ENCODE results near the gene SFTPA2.
"Not testable (repeated sequence)": the region's sequence is repeated elsewhere in the genome, so short reads cannot be mapped to it uniquely, and the experiment has no call there.

Gene SFTPA2

DNA sequence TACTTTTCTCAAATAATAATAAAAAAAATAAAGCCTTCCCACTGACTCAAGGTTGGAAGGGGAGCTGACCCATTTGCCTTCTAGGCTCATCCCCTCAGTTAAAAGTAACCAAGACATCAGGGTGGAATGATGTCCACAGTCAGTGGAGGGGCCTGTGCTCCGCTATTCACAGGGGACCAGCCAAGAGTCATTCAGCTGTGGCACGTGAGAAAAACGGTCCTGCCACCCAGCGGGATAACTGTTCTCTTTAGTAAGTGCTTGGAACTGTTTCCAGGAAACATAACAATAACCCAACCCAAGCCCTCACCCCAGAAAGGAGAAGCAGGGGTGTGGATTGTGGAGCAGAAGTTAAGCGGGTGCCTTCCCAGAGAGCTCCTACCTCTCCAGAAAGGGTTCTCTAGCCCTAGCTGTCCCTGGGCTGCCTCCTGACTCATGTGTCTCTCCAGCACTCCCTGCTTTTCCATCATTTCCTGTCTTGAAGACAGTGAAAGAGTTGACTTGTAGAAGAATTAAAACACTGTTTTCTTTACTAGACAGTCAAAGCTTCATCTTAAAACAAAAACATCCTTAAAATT, 50.2 kb downstream of the SFTPA2 start:
- not testable (repeated sequence) for H3K9ac ChIP-seq (ENCODE audit: low read length in 2 of 2); H3K36me3 ChIP-seq (ENCODE audit: control insufficient read depth in 2 of 2, insufficient read depth in 2 of 2, low read length in 2 of 2)

DNA sequence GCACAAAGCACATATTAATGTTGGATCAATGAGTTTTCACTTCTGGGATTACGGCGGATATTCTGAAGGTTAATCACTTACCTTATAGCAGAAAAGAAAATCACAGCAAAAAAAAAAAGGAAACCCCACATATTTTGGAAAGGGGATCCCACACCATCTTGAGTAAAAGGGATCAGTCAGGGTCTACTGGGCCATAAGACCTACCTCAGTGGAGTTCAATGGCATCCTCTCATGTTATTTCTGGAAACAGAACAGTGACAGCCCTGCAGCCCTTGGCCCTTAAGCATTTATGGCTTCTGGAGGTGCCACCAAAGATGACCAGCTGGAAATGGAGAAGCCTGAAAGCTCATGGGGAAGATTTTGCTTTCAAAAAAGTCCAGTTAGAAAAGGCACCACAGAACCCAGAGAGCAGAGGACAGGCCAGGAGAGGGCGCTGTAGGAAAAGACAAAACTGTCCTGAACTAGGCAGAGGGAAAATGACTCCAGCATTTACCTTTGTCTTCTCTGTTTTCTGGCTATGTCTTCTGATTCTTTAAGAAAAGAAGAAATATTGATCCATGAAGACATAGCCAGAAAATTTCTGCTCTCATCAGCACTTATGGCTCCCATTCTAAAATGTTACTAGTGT, 50.8 kb downstream of the SFTPA2 start:
- H3K36me3 ChIP-seq (ENCODE audit: control insufficient read depth in 2 of 2, insufficient read depth in 2 of 2, low read length in 2 of 2); H3K9ac ChIP-seq (ENCODE audit: low read length in 2 of 2); H3K27ac ChIP-seq (ENCODE audit: low read length); H3K9me3 ChIP-seq (ENCODE audit: control insufficient read depth in 2 of 2, low read length in 2 of 2); H3K4me1 ChIP-seq (ENCODE audit: control insufficient read depth, insufficient read depth, low read length); H3K27me3 ChIP-seq (ENCODE audit: control insufficient read depth in 1 of 2, insufficient read depth in 2 of 2, low read length in 2 of 2); H3K4me3 ChIP-seq (ENCODE audit: low read length in 2 of 2): not testable (repeated sequence)

More for the DNA sequence above, 50.2 kb downstream of the SFTPA2 start:
- not testable (repeated sequence) for H3K27me3 ChIP-seq (ENCODE audit: control insufficient read depth in 1 of 2, insufficient read depth in 2 of 2, low read length in 2 of 2); H3K4me1 ChIP-seq (ENCODE audit: control insufficient read depth, insufficient read depth, low read length); H3K9me3 ChIP-seq (ENCODE audit: control insufficient read depth in 2 of 2, low read length in 2 of 2); H3K27ac ChIP-seq (ENCODE audit: low read length); H3K4me3 ChIP-seq (ENCODE audit: low read length in 2 of 2)

DNA sequence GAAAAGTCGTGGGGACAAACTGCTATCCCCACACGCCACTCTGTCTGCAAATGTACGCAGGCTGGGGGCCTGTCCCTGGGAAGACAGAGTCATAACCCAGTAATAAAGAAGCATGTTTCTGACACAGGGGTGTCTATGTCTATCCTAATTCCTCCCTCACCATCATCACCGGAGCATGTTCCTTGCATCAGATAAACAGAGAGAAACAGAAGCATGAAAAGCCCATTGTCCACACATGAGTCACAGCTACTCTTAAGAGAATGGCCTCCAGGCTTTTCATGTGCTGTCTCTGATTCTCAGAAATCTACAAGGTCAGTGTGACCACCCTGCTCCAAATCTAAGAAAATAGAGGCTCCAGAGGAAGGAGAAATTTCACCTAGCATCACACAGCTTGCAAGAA, 52.0 kb downstream of the SFTPA2 start:
- H3K9me3 ChIP-seq (ENCODE audit: control insufficient read depth in 2 of 2, low read length in 2 of 2); H3K4me1 ChIP-seq (ENCODE audit: control insufficient read depth, insufficient read depth, low read length); H3K27me3 ChIP-seq (ENCODE audit: control insufficient read depth in 1 of 2, insufficient read depth in 2 of 2, low read length in 2 of 2); H3K9ac ChIP-seq (ENCODE audit: low read length in 2 of 2); H3K27ac ChIP-seq (ENCODE audit: low read length); H3K36me3 ChIP-seq (ENCODE audit: control insufficient read depth in 2 of 2, insufficient read depth in 2 of 2, low read length in 2 of 2); H3K4me3 ChIP-seq (ENCODE audit: low read length in 2 of 2): not testable (repeated sequence)

DNA sequence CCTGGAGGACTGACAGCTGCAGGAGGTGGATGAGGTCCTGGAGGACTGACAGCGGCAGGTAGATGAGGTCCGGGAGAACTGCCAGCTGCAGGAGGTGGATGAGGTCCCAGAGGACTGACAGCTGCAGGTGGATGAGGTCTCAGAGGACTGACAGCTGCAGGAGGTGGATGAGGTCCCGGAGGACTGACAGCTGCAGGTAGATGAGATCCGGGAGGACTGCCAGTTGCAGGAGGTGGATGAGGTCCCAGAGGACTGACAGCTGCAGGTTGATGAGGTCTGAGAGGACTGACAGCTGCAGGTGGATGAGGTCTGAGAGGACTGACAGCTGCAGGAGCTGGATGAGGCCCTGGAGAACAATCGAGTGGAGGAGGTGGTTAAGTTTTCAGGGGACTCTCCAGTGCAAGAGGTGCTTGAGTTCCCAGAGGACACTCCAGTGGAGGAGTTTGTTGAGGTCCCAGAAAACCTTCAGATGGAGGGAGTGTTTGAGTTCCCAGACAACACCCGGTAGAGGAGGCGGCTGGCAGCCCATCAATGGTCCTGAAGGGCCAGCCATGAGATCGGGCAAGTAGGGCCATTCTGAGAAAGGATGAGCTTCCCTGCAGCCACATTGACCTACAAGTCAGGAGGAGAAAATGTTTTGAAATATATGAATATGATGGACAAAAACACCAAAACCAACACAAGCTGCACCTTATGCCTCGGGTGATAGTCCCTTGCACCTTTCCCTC, 52.6 kb downstream of the SFTPA2 start:
- Histone ChIP-seq H3K4me3 (ENCODE audit: low read length in 2 of 2) (no peak overlapping the region), H3K4me1 (ENCODE audit: control insufficient read depth, insufficient read depth, low read length) (peaks cover 1% of the 10 kb centered on the region), H3K27me3 (ENCODE audit: control insufficient read depth in 1 of 2, insufficient read depth in 2 of 2, low read length in 2 of 2) (no peaks in the 10 kb centered on the region), H3K36me3 (ENCODE audit: control insufficient read depth in 2 of 2, insufficient read depth in 2 of 2, low read length in 2 of 2) (no peaks in the 10 kb centered on the region), H3K27ac (ENCODE audit: low read length) (no peak overlapping the region), H3K9me3 (ENCODE audit: control insufficient read depth in 2 of 2, low read length in 2 of 2) (no peaks in the 10 kb centered on the region), H3K9ac (ENCODE audit: low read length in 2 of 2) (no peak overlapping the region)

Data from stomach smooth muscle (tissue), 2 donors.